ENCODE measurements around the gene UBE2J2. TPM values are rescaled to one million over a fixed set of nuclear protein-coding genes. Genes with fewer than 3 reads are reported as not detected.
A peak's percentile ranks its signal among the peaks of the same experiment; 100 is the strongest.
"Not testable (repeated sequence)": the region's sequence is repeated elsewhere in the genome, so short reads cannot be mapped to it uniquely, and the experiment has no call there.

The UBE2J2 gene
- total RNA-seq (2014; rRNA removed; shearing (Covaris generic)), result 52.7 and 66.5 TPM in 2 replicates

- peak; percentile 92 for DNase-seq (ENCODE audit: low spot score)
Measured at GRCh38 chr1:1273512-1274298, at the start of gene UBE2J2. Gene UBE2J2 (minus strand): TSS chr1:1273854. CDS start chr1:1267992, 5,862 bp downstream.

GRCh38 chr1:1322952-1323351 is 49.3 kb upstream of the UBE2J2 start:
- DNase-seq (ENCODE audit: low spot score), result no peak

GRCh38 chr1:1322418-1322817 is 48.8 kb upstream of the UBE2J2 start:
- no peak for DNase-seq (ENCODE audit: low spot score)

GRCh38 chr1:1321477-1321876 is 47.8 kb upstream of the UBE2J2 start:
- no peak for DNase-seq (ENCODE audit: low spot score)

- no peak for DNase-seq (ENCODE audit: low spot score)
Measured at GRCh38 chr1:1320666-1321448, 47.2 kb upstream of the UBE2J2 start.

GRCh38 chr1:1319646-1319941 is 45.9 kb upstream of the UBE2J2 start:
- DNase-seq (ENCODE audit: low spot score), result no peak

GRCh38 chr1:1318777-1319645 is 45.4 kb upstream of the UBE2J2 start:
- no peak for DNase-seq (ENCODE audit: low spot score)

GRCh38 chr1:1318131-1318652 is 44.5 kb upstream of the UBE2J2 start:
- peak; percentile 91 for DNase-seq (ENCODE audit: low spot score)

GRCh38 chr1:1317420-1317819 is 43.8 kb upstream of the UBE2J2 start:
- DNase-seq (ENCODE audit: low spot score), result no peak

- DNase-seq (ENCODE audit: low spot score), result not testable (repeated sequence)
Measured at GRCh38 chr1:1316199-1316598, 42.5 kb upstream of the UBE2J2 start.

- no peak for DNase-seq (ENCODE audit: low spot score)
Measured at GRCh38 chr1:1315435-1315954, 41.8 kb upstream of the UBE2J2 start.

- DNase-seq (ENCODE audit: low spot score), result no peak
Measured at GRCh38 chr1:1314678-1315335, 41.2 kb upstream of the UBE2J2 start.

GRCh38 chr1:1314237-1314586 is 40.6 kb upstream of the UBE2J2 start:
- no peak for DNase-seq (ENCODE audit: low spot score)

GRCh38 chr1:1313500-1314236 is 40.0 kb upstream of the UBE2J2 start:
- no peak for DNase-seq (ENCODE audit: low spot score)

- DNase-seq (ENCODE audit: low spot score), result no peak
Measured at GRCh38 chr1:1312450-1313314, 39.0 kb upstream of the UBE2J2 start.

GRCh38 chr1:1311107-1312104 is 37.8 kb upstream of the UBE2J2 start:
- DNase-seq (ENCODE audit: low spot score), result no peak

- no peak for DNase-seq (ENCODE audit: low spot score)
Measured at GRCh38 chr1:1310476-1311053, 36.9 kb upstream of the UBE2J2 start.

- no peak for DNase-seq (ENCODE audit: low spot score)
Measured at GRCh38 chr1:1310109-1310385, 36.4 kb upstream of the UBE2J2 start.
